Measurements from ENCODE around the gene KIAA1755.

The KIAA1755 gene

GRCh38 chr20:38184101-38184500, 76.4 kb downstream of the KIAA1755 start:
- DNase-seq (ENCODE audit: low spot score), result no peak

- DNase-seq (ENCODE audit: low spot score), result no peak
These were observed 78.6 kb downstream of the KIAA1755 start for GRCh38 chr20:38181971-38182370.

GRCh38 chr20:38181207-38181801, 79.2 kb downstream of the KIAA1755 start:
- no peak for DNase-seq (ENCODE audit: low spot score)

DNA sequence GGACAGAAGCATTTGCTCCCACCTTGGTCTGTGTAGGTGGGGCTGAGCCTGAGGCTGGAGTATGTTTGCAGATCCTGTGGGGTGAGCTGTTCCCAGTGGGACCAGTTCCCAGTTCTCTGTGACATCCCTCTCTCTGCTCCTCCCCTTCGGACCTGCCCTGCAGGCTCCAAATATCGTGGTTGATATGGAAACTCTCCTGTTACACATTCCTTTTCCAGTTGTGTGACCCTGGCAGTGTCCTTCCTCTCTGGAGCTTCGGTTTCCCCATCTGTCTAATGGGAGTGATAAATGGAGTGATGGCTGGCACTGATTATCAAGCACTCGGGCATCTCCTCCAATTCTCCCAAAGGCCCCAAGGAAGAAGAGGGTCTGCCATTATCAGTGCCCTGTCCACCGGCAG, 79.8 kb downstream of the KIAA1755 start:
- DNase-seq (ENCODE audit: low spot score), result no peak

DNA sequence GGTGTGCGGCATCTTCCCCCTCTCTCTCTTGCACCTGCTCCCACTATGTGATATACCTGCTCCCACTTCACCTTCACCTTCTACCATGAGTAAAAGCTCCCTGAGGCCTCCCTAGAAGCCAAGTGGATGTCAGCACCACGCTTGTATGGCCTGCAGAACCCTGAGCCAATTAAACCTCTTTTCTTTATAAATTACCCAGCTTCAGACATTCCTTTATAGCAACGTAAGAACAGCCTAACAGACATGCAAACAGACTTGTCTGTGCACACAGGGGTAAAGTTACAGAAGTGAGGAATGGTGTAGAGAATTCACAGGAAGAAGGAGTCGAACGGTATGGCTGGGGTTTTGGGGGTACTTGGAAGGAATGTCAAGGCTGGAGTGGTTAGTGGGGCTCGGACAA, 80.7 kb downstream of the KIAA1755 start:
- DNase-seq (ENCODE audit: low spot score), result no peak

GRCh38 chr20:38178581-38178980, 82.0 kb downstream of the KIAA1755 start:
- no peak for DNase-seq (ENCODE audit: low spot score)

GRCh38 chr20:38178065-38178491, 82.5 kb downstream of the KIAA1755 start:
- no peak for DNase-seq (ENCODE audit: low spot score)

GRCh38 chr20:38177201-38177600, 83.3 kb downstream of the KIAA1755 start:
- DNase-seq (ENCODE audit: low spot score), result no peak

DNA sequence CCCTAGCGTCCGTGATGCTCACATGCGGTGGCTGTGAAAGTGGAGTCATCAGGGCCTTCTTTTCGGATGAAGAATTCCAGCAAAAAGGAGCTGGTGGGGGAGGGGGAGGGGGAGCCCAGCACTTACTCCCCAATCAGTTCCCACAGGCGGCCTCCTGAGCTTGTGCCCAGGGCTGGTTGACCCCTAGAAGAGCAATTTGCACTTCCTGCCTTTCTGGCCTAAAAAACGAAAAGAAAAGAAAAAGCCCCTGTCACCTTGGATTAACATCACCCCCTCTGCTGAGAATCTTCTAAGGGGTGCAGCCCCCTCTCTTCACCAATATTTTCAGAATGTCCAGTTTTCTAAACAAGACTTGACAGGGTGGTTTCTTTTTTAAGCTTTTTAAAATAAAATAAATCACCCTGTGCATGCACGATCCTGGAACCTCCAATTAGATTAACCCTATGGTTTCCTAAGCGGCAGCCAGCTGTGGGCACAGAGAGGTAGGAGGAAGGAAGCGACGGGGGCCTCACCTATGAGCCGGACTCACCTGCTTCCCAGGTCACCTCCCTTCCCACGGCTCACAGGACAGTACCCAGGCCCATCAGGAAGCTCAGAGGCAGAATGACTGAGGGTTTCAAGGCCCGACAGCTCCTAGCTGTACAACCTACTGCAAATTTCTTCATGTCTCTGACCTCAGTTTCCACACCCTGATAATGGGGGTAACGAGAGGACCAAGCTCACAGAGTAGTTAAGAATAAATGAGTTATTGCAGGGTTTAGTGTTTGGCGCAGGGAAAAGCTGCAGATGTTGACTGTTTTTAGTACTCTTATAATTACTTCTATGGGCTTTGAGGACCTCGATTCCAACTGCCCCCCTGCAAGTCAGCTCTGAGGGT, 85.0 kb downstream of the KIAA1755 start:
- peak; percentile 60 for DNase-seq (ENCODE audit: low spot score)

DNA sequence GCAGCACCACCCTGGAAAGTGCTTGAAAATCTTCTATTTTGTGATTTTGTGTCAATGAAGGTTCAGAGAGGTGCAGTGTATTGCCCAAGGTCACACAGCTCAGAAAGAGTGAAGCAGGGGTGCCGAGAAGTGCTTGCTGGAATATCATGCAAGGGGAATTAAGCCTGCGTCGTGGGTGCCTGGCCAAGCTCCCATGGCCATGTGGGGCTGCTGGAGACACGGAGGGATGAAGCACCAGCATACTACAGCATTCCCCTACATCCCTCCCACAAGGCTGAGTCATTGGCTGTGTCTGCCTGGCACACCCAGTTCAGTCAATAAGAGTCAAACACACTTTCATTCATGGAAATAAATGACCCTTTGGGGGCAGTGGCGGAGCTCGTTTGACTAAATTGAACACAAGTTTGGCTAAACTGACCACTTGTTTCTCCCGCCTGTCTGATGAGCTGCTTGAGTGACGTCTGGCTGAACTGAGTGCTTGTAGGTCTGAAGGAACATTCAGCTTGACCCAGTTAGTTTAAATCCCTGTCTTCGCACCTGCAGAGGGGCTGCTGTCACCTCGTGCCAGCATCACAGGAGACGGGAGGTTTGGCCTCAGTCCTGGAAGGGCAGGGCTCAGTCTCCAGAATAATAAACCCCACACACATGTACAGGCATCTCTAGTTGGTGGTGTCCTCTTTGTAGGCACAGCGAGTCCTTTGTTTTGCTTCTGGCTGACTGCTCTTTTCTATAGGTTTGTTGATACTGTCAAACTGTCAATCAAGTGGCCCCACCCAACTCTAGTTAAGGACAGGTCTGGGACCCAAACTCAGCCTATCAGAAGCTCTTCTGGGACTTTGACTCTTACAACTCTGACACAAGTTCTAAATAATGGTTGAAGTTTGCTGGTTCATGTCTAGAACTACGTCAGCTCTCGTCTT, 87.0 kb downstream of the KIAA1755 start:
- DNase-seq (ENCODE audit: low spot score), result no peak

- DNase-seq (ENCODE audit: low spot score), result no peak
These were observed 88.1 kb downstream of the KIAA1755 start for GRCh38 chr20:38172408-38172807.

- DNase-seq (ENCODE audit: low spot score), result no peak
These were observed 88.9 kb downstream of the KIAA1755 start for GRCh38 chr20:38171675-38172043.

DNA sequence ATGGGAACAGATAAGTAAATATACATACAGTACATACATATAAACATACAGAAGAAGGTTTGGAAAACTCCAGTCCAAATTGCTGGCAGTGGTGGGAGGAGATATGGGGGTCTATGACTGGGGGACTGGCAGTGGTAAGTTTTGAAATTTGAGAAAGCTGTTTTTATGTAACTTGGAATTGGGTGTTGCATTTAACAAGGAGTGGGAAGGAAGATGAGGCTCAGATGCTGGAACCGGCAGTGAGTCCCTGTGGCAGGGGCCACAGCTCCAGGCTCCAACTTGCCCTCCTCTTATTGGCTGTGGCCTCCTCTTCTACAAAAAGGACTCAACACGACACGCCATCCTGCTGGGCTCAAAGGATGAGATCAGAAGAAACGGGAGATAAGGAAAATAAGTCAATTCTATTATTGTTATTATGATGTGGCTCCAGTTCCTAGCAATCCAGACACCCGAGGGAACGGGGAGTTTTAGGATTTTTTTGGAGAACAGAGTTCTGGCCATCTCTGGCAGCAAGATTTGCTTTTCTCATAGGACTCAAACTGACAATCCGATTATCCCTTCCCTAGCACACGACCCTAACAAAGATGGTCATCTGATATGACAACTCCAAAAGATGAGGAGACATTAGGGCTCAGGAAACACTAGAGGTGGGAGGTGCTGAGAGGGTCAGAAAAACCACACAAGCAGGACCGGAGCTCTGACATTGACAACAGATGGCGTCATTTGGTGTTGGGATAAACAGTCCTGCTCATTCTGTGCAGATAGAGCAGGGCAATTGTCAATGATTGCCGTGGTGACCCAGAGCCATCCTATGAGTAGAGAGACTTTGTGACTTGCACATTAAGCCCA, 89.5 kb downstream of the KIAA1755 start:
- DNase-seq (ENCODE audit: low spot score), result no peak

GRCh38 chr20:38170219-38170825, 90.2 kb downstream of the KIAA1755 start:
- no peak for DNase-seq (ENCODE audit: low spot score)

DNA sequence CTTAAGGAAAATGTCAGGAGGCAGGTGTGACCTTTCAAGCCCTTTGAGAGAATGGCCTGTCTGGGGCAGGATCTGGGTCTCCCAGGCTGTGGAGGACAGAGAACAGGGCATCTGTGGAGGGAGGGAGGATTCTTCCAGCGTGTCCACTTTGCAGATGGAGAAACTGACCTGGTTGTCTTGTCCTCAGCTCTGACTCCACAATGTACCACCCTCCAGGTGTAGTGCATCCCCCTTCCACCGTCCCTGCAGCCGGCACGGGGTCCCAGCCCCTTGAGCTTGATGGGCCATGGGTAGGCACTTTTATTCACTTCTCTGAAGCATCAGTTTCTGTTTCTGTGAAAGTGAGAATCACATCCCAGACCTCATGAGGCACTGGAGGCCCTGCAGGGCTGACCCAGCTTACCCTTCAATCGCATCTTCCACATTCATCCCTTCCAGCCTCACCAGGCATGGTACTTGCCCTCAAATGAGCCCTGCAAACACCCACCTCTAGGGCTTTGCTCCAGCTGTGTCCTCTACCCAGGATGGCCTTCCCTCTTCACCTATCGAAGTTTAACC, 90.8 kb downstream of the KIAA1755 start:
- no peak for DNase-seq (ENCODE audit: low spot score)

- no peak for DNase-seq (ENCODE audit: low spot score)
These were observed 91.5 kb downstream of the KIAA1755 start for GRCh38 chr20:38168791-38169589.

GRCh38 chr20:38167851-38168760, 92.4 kb downstream of the KIAA1755 start:
- DNase-seq (ENCODE audit: low spot score), result no peak

- no peak for DNase-seq (ENCODE audit: low spot score)
These were observed 93.1 kb downstream of the KIAA1755 start for GRCh38 chr20:38167328-38167850.
